8988T (cell line): Measurements from ENCODE around the gene RNF213.
"Not testable (repeated sequence)": the region's sequence is repeated elsewhere in the genome, so short reads cannot be mapped to it uniquely, and the experiment has no call there.

Experiments
- DNase-seq: peaks from one replicate; pipeline ENCODE4 v3.0.0; 2011

The RNF213 gene

GRCh38 chr17:80272366-80272765 is 11.7 kb downstream of the RNF213 start:
- DNase-seq = no peak

GRCh38 chr17:80274331-80274730 is 13.7 kb downstream of the RNF213 start:
- DNase-seq = no peak

GRCh38 chr17:80274871-80275449 is 14.3 kb downstream of the RNF213 start:
- no peak for DNase-seq

GRCh38 chr17:80275857-80276256 is 15.2 kb downstream of the RNF213 start:
- DNase-seq = not testable (repeated sequence)

GRCh38 chr17:80277751-80278671 is 17.4 kb downstream of the RNF213 start:
- DNase-seq = no peak

- DNase-seq = no peak
Observed at GRCh38 chr17:80279895-80280294, 19.2 kb downstream of the RNF213 start.

GRCh38 chr17:80281516-80281915 is 20.9 kb downstream of the RNF213 start:
- no peak for DNase-seq

- DNase-seq = no peak
Observed at GRCh38 chr17:80283116-80283852, 22.6 kb downstream of the RNF213 start.

- DNase-seq = no peak
Observed at GRCh38 chr17:80284631-80285030, 24.0 kb downstream of the RNF213 start.

- DNase-seq = no peak
Observed at GRCh38 chr17:80285237-80285920, 24.7 kb downstream of the RNF213 start.

- DNase-seq = no peak
Observed at GRCh38 chr17:80286638-80286960, 25.9 kb downstream of the RNF213 start.

GRCh38 chr17:80287038-80287437 is 26.4 kb downstream of the RNF213 start:
- no peak for DNase-seq

- no peak for DNase-seq
Observed at GRCh38 chr17:80287806-80288567, 27.3 kb downstream of the RNF213 start.

GRCh38 chr17:80289616-80290015 is 29.0 kb downstream of the RNF213 start:
- DNase-seq = no peak

GRCh38 chr17:80290156-80290555 is 29.5 kb downstream of the RNF213 start:
- DNase-seq = no peak

- DNase-seq = no peak
Observed at GRCh38 chr17:80291260-80291659, 30.6 kb downstream of the RNF213 start.

GRCh38 chr17:80291691-80292487 is 31.2 kb downstream of the RNF213 start:
- DNase-seq = no peak

- DNase-seq = no peak
Observed at GRCh38 chr17:80292521-80292971, 31.9 kb downstream of the RNF213 start.

GRCh38 chr17:80294210-80294609 is 33.6 kb downstream of the RNF213 start:
- no peak for DNase-seq

GRCh38 chr17:80294653-80295052 is 34.0 kb downstream of the RNF213 start:
- DNase-seq = no peak

- DNase-seq = no peak
Observed at GRCh38 chr17:80295146-80295545, 34.5 kb downstream of the RNF213 start.
